DND-41 (cell line): ENCODE measurements around the gene SCPEP1.

Experiments used
- ATAC-seq: fragments of 200-7000 bp; cut with Tn5 transposase; 3 replicates; pipeline ENCODE4 v1.9.1; 2021; ENCODE audit warnings: low read depth; ENCODE audit not compliant: insufficient read depth
- DNase-seq: peaks from one replicate; pipeline ENCODE4 v3.0.0-alpha.2; 2020
- H2AFZ ChIP-seq: 2 replicates; pipeline ENCODE4 v1.6.0; 2012; ENCODE audit warnings: low read depth, low read length
- H3K27ac ChIP-seq: 2 replicates; pipeline ENCODE4 v1.5.1; 2012; ENCODE audit warnings: low read length, inconsistent platforms
- H3K27me3 ChIP-seq: fragments of 200-600 bp; sonication (generic); 2 replicates; pipeline ENCODE4 v1.6.0; 2012; ENCODE audit warnings: low read length, mild to moderate bottlenecking, inconsistent platforms; ENCODE audit not compliant: insufficient read depth, poor library complexity
- H3K36me3 ChIP-seq: 2 replicates; pipeline ENCODE4 v1.5.1; 2012; ENCODE audit warnings: low read length, inconsistent platforms; ENCODE audit not compliant: insufficient read depth
- H3K4me1 ChIP-seq: 2 replicates; pipeline ENCODE4 v1.5.1; 2012; ENCODE audit warnings: mild to moderate bottlenecking, low read length; ENCODE audit not compliant: insufficient read depth
- H3K4me2 ChIP-seq: 2 replicates; pipeline ENCODE4 v1.6.0; 2012; ENCODE audit warnings: mild to moderate bottlenecking, moderate library complexity, low read length, inconsistent platforms; ENCODE audit not compliant: insufficient read depth
- H3K4me3 ChIP-seq, 2 experiments: fragments of 200-600 bp in 1 of 2; shearing (Covaris generic) in 1 of 2; 2 replicates each; pipeline ENCODE4 v1.5.1; 2012 to 2016; ENCODE audit warnings: inconsistent platforms in 2 of 2, low read length in 2 of 2, mild to moderate bottlenecking in 2 of 2, low read depth in 1 of 2, moderate library complexity in 1 of 2
- H3K79me2 ChIP-seq: 2 replicates; pipeline ENCODE4 v1.6.0; 2012; ENCODE audit warnings: low read length, inconsistent platforms; ENCODE audit not compliant: insufficient read depth
- H3K9ac ChIP-seq: 2 replicates; pipeline ENCODE4 v1.6.0; 2012; ENCODE audit warnings: low read depth, mild to moderate bottlenecking, inconsistent platforms, low read length, moderate library complexity
- H3K9me3 ChIP-seq: 2 replicates; pipeline ENCODE4 v1.5.1; 2012; ENCODE audit warnings: low read length, moderate library complexity, mild to moderate bottlenecking, inconsistent platforms; ENCODE audit not compliant: insufficient read depth, severe bottlenecking
- H4K20me1 ChIP-seq: 2 replicates; pipeline ENCODE4 v1.6.0; 2012; ENCODE audit warnings: low read length; ENCODE audit not compliant: insufficient read depth
- CTCF ChIP-seq: IDR thresholded peaks from 2 replicates; pipeline ENCODE4 v1.5.1; 2012; ENCODE audit warnings: borderline replicate concordance, low read length, moderate library complexity, mild to moderate bottlenecking; ENCODE audit not compliant: poor library complexity, severe bottlenecking; ENCODE audit errors: extremely low read depth
- EZH2 ChIP-seq: IDR thresholded peaks from 3 replicates; pipeline ENCODE4 v1.6.1; 2012; ENCODE audit warnings: borderline replicate concordance, low read depth, mild to moderate bottlenecking, moderate library complexity, low read length, inconsistent platforms; ENCODE audit not compliant: severe bottlenecking

Gene SCPEP1

GRCh38 chr17:57025876-57026275, 47.9 kb downstream of the SCPEP1 start:
- Histone ChIP-seq H2AFZ (no peak overlapping the region), H3K4me3 (no peak overlapping the region), H3K27ac (no peak overlapping the region), H3K36me3 (no peaks in the 10 kb centered on the region), H4K20me1 (no peaks in the 10 kb centered on the region), H3K4me2 (no peak overlapping the region), H3K4me1 (no peaks in the 10 kb centered on the region), H3K27me3 (no peaks in the 10 kb centered on the region), H3K79me2 (no peaks in the 10 kb centered on the region), H3K9me3 (peaks cover 28% of the 10 kb centered on the region), H3K9ac (no peak overlapping the region)
- TF ChIP-seq EZH2 (no peak), CTCF (no peak)
- ATAC-seq (no peak), DNase-seq (no peak)

DNA sequence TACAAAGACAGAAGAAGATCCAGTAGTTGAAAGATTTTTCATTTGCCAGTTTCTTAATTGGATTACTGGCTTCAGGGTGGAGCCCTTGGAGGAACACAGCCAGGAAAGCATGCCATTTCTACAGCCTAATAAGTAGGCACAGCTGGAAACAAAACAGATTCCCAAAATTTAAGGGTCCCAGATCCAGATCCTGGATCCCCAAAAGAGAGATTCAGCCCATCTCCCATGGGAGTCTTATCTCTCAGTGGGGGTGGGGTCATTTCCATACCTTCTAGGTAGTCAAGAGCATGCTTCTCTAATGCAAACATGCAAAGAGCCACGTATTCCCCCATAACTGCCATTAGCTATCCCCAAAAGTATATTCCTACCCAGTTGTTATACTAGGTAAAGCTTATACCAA, 49.9 kb downstream of the SCPEP1 start:
- Histone ChIP-seq H3K4me3 (no peak overlapping the region), H3K4me1 (no peaks in the 10 kb centered on the region), H3K79me2 (no peaks in the 10 kb centered on the region), H3K27me3 (no peaks in the 10 kb centered on the region), H3K9me3 (peaks cover 28% of the 10 kb centered on the region), H4K20me1 (no peaks in the 10 kb centered on the region), H3K27ac (no peak overlapping the region), H3K36me3 (no peaks in the 10 kb centered on the region), H3K4me2 (no peak overlapping the region), H2AFZ (no peak overlapping the region), H3K9ac (no peak overlapping the region)
- DNase-seq (no peak), ATAC-seq (no peak)
- TF ChIP-seq EZH2 (no peak), CTCF (no peak)

DNA sequence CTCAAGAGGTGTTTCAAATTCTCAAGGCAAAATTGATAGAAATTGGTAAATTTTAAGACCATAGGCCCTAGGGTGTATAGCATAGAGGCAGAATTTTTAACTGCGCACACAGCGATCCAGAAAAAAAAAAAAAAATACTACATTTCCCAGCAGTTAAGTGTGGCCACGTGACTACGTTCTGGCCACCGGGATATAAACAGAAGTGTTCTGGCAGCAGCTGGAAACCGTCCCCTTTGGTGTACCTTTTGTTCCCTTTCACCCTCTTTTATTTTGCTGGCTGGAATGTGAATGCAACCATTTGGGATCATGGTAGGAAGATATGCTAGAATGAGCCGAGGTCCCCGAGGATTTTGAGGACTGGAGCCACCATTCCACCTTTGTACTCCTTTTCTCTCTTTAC, 54.4 kb downstream of the SCPEP1 start:
- Histone ChIP-seq H3K27me3 (no peaks in the 10 kb centered on the region), H3K36me3 (no peaks in the 10 kb centered on the region), H4K20me1 (no peaks in the 10 kb centered on the region), H3K4me2 (no peak overlapping the region), H3K9me3 (peaks cover 9% of the 10 kb centered on the region), H3K9ac (no peak overlapping the region), H3K79me2 (no peaks in the 10 kb centered on the region), H3K4me1 (no peaks in the 10 kb centered on the region), H2AFZ (no peak overlapping the region), H3K4me3 (no peak overlapping the region), H3K27ac (no peak overlapping the region)
- ATAC-seq: no peak
- DNase-seq: no peak
- TF ChIP-seq EZH2: no peak
- no peak for TF ChIP-seq CTCF

- no peaks in the 10 kb centered on the region for H4K20me1 ChIP-seq
- H3K9ac ChIP-seq: no peak overlapping the region
- H3K79me2 ChIP-seq: no peaks in the 10 kb centered on the region
- H3K36me3 ChIP-seq: no peaks in the 10 kb centered on the region
- H3K27ac ChIP-seq: no peak overlapping the region
- no peaks in the 10 kb centered on the region for H3K4me1 ChIP-seq
- H3K9me3 ChIP-seq: peaks cover under 1% of the 10 kb centered on the region
- H3K27me3 ChIP-seq: peaks cover 3% of the 10 kb centered on the region
- H3K4me3 ChIP-seq: no peak overlapping the region
- DNase-seq (no peak), ATAC-seq (no peak)
- TF ChIP-seq EZH2 (no peak), CTCF (no peak)
- H2AFZ ChIP-seq: no peak overlapping the region
- H3K4me2 ChIP-seq: no peak overlapping the region
Observed at GRCh38 chr17:57033296-57033695, 55.4 kb downstream of the SCPEP1 start.
